ENCODE results near the gene CDYL2.

CDYL2 gene

DNA sequence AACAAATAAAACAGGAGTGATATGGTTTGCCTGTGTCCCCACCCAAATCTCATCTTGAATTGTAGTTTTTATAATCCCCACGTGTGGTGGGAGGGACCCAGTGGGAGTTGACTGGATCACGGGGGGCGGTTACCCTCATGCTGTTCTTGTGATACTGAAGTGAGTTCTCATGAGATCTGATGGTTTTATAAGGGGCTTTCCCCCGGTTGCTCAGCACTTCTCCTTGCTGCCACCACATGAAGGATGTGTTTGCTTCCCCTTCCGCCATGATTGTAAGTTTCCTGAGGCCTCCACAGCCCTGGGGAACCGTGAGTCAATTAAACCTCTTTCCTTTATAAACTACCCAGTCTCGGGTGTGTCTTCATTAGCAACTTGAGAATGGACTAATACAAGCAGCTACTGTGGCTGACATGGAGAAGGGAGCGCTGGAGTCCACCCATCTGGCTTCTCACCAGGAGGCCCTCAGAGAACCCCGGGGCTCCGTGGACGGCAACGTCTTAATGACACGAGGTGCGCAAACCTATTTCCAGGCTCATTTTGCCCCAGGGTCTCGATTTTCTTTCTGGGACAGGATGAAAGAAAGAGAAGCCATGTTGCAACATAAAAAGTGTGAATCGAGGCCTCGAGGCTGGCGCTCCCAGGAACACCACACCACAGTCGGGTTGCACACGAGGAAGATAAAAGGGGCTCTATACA, 134.1 kb downstream of the CDYL2 start:
- no peak overlapping the region for H2BK5ac ChIP-seq (ENCODE audit: low read depth, low read length, poor library complexity)
- WGBS (ENCODE audit: extremely low coverage, insufficient coverage, insufficient read length): no CpG with 5 or more reads among the region's 20 CpGs
- no peak overlapping the region for H3K4ac ChIP-seq (ENCODE audit: low read depth, low read length)
- H3K27ac ChIP-seq (ENCODE audit: low read depth, low read length): no peak overlapping the region
- no peak overlapping the region for H3K9ac ChIP-seq (ENCODE audit: low read length)
- no peak overlapping the region for H4K12ac ChIP-seq (ENCODE audit: low read depth, low read length)
- H2BK12ac ChIP-seq (ENCODE audit: low read length): no peak overlapping the region
- H3K9me3 ChIP-seq (ENCODE audit: insufficient read depth, low read depth, low read length): peaks cover 3% of the 10 kb centered on the region
- no peak overlapping the region for H3K4me3 ChIP-seq (ENCODE audit: low read depth, low read length)
- no peak overlapping the region for H3K14ac ChIP-seq (ENCODE audit: low read length)
- no peak overlapping the region for H3K4me2 ChIP-seq (ENCODE audit: low read length)
- DNase-seq: no peak
- no peak overlapping the region for H2AFZ ChIP-seq (ENCODE audit: insufficient read depth, low read length, poor library complexity)
- no peak overlapping the region for H2BK120ac ChIP-seq (ENCODE audit: insufficient read depth, low read length, poor library complexity)
- H4K91ac ChIP-seq (ENCODE audit: low read depth, low read length): no peak overlapping the region
- H3K4me1 ChIP-seq (ENCODE audit: control insufficient read depth in 1 of 2, insufficient read depth in 2 of 2, low read length in 2 of 2): no peaks in the 10 kb centered on the region
- H3K36me3 ChIP-seq (ENCODE audit: control insufficient read depth in 1 of 2, insufficient read depth in 2 of 2, low read length in 2 of 2): no peaks in the 10 kb centered on the region
- H3K23ac ChIP-seq (ENCODE audit: low read length): no peak overlapping the region
- H4K8ac ChIP-seq (ENCODE audit: low read depth, low read length): no peak overlapping the region
- no peak overlapping the region for H3K18ac ChIP-seq (ENCODE audit: low read length)
- no peak overlapping the region for H2AK5ac ChIP-seq (ENCODE audit: low read length)
- H3K79me2 ChIP-seq (ENCODE audit: control insufficient read depth, insufficient read depth, low read length, poor library complexity): no peaks in the 10 kb centered on the region
- H3K27me3 ChIP-seq (ENCODE audit: insufficient read depth, low read length): no peaks in the 10 kb centered on the region
- no peaks in the 10 kb centered on the region for H3K79me1 ChIP-seq (ENCODE audit: low read length)

GRCh38 chr16:80669673-80670072, 134.7 kb downstream of the CDYL2 start:
- no peaks in the 10 kb centered on the region for H3K79me2 ChIP-seq (ENCODE audit: control insufficient read depth, insufficient read depth, low read length, poor library complexity)
- H3K14ac ChIP-seq (ENCODE audit: low read length): no peak overlapping the region
- DNase-seq: no peak
- H3K18ac ChIP-seq (ENCODE audit: low read length): no peak overlapping the region
- no peak overlapping the region for H4K12ac ChIP-seq (ENCODE audit: low read depth, low read length)
- no peaks in the 10 kb centered on the region for H3K27me3 ChIP-seq (ENCODE audit: insufficient read depth, low read length)
- no peak overlapping the region for H2BK120ac ChIP-seq (ENCODE audit: insufficient read depth, low read length, poor library complexity)
- H3K4me2 ChIP-seq (ENCODE audit: low read length): no peak overlapping the region
- no peak overlapping the region for H3K23ac ChIP-seq (ENCODE audit: low read length)
- WGBS (ENCODE audit: extremely low coverage, insufficient coverage, insufficient read length): no CpG with 5 or more reads among the region's 6 CpGs
- no peak overlapping the region for H4K8ac ChIP-seq (ENCODE audit: low read depth, low read length)
- no peaks in the 10 kb centered on the region for H3K4me1 ChIP-seq (ENCODE audit: control insufficient read depth in 1 of 2, insufficient read depth in 2 of 2, low read length in 2 of 2)
- H2AFZ ChIP-seq (ENCODE audit: insufficient read depth, low read length, poor library complexity): no peak overlapping the region
- peaks cover 3% of the 10 kb centered on the region for H3K9me3 ChIP-seq (ENCODE audit: insufficient read depth, low read depth, low read length)
- no peak overlapping the region for H3K4me3 ChIP-seq (ENCODE audit: low read depth, low read length)
- H3K79me1 ChIP-seq (ENCODE audit: low read length): no peaks in the 10 kb centered on the region
- no peak overlapping the region for H2BK12ac ChIP-seq (ENCODE audit: low read length)
- H3K9ac ChIP-seq (ENCODE audit: low read length): no peak overlapping the region
- no peak overlapping the region for H3K4ac ChIP-seq (ENCODE audit: low read depth, low read length)
- no peak overlapping the region for H4K91ac ChIP-seq (ENCODE audit: low read depth, low read length)
- no peak overlapping the region for H2BK5ac ChIP-seq (ENCODE audit: low read depth, low read length, poor library complexity)
- no peaks in the 10 kb centered on the region for H3K36me3 ChIP-seq (ENCODE audit: control insufficient read depth in 1 of 2, insufficient read depth in 2 of 2, low read length in 2 of 2)
- no peak overlapping the region for H3K27ac ChIP-seq (ENCODE audit: low read depth, low read length)
- H2AK5ac ChIP-seq (ENCODE audit: low read length): no peak overlapping the region

GRCh38 chr16:80667925-80668324, 136.5 kb downstream of the CDYL2 start:
- H3K36me3 ChIP-seq (ENCODE audit: control insufficient read depth in 1 of 2, insufficient read depth in 2 of 2, low read length in 2 of 2): no peaks in the 10 kb centered on the region
- no peak overlapping the region for H4K8ac ChIP-seq (ENCODE audit: low read depth, low read length)
- no peak overlapping the region for H2BK5ac ChIP-seq (ENCODE audit: low read depth, low read length, poor library complexity)
- H2AK5ac ChIP-seq (ENCODE audit: low read length): no peak overlapping the region
- H3K4me1 ChIP-seq (ENCODE audit: control insufficient read depth in 1 of 2, insufficient read depth in 2 of 2, low read length in 2 of 2): no peaks in the 10 kb centered on the region
- H3K4me2 ChIP-seq (ENCODE audit: low read length): no peak overlapping the region
- no CpG with 5 or more reads among the region's 6 CpGs for WGBS (ENCODE audit: extremely low coverage, insufficient coverage, insufficient read length)
- no peak overlapping the region for H3K23ac ChIP-seq (ENCODE audit: low read length)
- H2BK120ac ChIP-seq (ENCODE audit: insufficient read depth, low read length, poor library complexity): no peak overlapping the region
- no peaks in the 10 kb centered on the region for H3K27me3 ChIP-seq (ENCODE audit: insufficient read depth, low read length)
- no peak overlapping the region for H3K4ac ChIP-seq (ENCODE audit: low read depth, low read length)
- H3K14ac ChIP-seq (ENCODE audit: low read length): no peak overlapping the region
- H3K4me3 ChIP-seq (ENCODE audit: low read depth, low read length): no peak overlapping the region
- H2AFZ ChIP-seq (ENCODE audit: insufficient read depth, low read length, poor library complexity): no peak overlapping the region
- H3K79me1 ChIP-seq (ENCODE audit: low read length): no peaks in the 10 kb centered on the region
- H3K27ac ChIP-seq (ENCODE audit: low read depth, low read length): no peak overlapping the region
- H2BK12ac ChIP-seq (ENCODE audit: low read length): no peak overlapping the region
- no peak overlapping the region for H3K9ac ChIP-seq (ENCODE audit: low read length)
- no peak overlapping the region for H4K91ac ChIP-seq (ENCODE audit: low read depth, low read length)
- H3K9me3 ChIP-seq (ENCODE audit: insufficient read depth, low read depth, low read length): peaks cover 3% of the 10 kb centered on the region
- DNase-seq: no peak
- H3K18ac ChIP-seq (ENCODE audit: low read length): no peak overlapping the region
- no peaks in the 10 kb centered on the region for H3K79me2 ChIP-seq (ENCODE audit: control insufficient read depth, insufficient read depth, low read length, poor library complexity)
- H4K12ac ChIP-seq (ENCODE audit: low read depth, low read length): no peak overlapping the region

DNA sequence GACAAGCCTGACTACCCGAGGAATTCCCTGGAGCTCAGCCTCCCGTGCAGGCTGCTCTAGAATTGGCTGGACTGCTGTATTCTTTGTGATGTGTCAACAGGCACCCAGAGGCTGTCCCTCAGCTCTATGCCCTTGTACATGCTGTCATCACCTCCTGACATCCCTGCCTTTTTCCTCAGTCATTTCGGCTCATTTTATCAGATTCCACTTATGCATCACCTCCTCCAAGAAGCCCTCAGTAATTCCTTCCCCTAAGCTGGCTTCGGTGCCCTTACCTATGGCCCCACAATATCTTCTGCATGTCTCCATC, 137.2 kb downstream of the CDYL2 start:
- Histone ChIP-seq H3K18ac (ENCODE audit: low read length) (no peak overlapping the region), H3K27me3 (ENCODE audit: insufficient read depth, low read length) (no peaks in the 10 kb centered on the region), H4K8ac (ENCODE audit: low read depth, low read length) (no peak overlapping the region), H3K4me2 (ENCODE audit: low read length) (no peak overlapping the region), H3K23ac (ENCODE audit: low read length) (no peak overlapping the region), H2BK5ac (ENCODE audit: low read depth, low read length, poor library complexity) (no peak overlapping the region), H3K4ac (ENCODE audit: low read depth, low read length) (no peak overlapping the region), H3K4me3 (ENCODE audit: low read depth, low read length) (no peak overlapping the region), H4K12ac (ENCODE audit: low read depth, low read length) (no peak overlapping the region), H3K36me3 (ENCODE audit: control insufficient read depth in 1 of 2, insufficient read depth in 2 of 2, low read length in 2 of 2) (no peaks in the 10 kb centered on the region), H2BK12ac (ENCODE audit: low read length) (no peak overlapping the region), H3K4me1 (ENCODE audit: control insufficient read depth in 1 of 2, insufficient read depth in 2 of 2, low read length in 2 of 2) (no peaks in the 10 kb centered on the region), H4K91ac (ENCODE audit: low read depth, low read length) (no peak overlapping the region), H3K14ac (ENCODE audit: low read length) (no peak overlapping the region), H3K27ac (ENCODE audit: low read depth, low read length) (no peak overlapping the region), H3K9me3 (ENCODE audit: insufficient read depth, low read depth, low read length) (peaks cover 3% of the 10 kb centered on the region), H3K79me2 (ENCODE audit: control insufficient read depth, insufficient read depth, low read length, poor library complexity) (no peaks in the 10 kb centered on the region), H3K79me1 (ENCODE audit: low read length) (no peaks in the 10 kb centered on the region), H3K9ac (ENCODE audit: low read length) (no peak overlapping the region), H2BK120ac (ENCODE audit: insufficient read depth, low read length, poor library complexity) (no peak overlapping the region), H2AK5ac (ENCODE audit: low read length) (no peak overlapping the region), H2AFZ (ENCODE audit: insufficient read depth, low read length, poor library complexity) (no peak overlapping the region)
- no CpG with 5 or more reads among the region's 4 CpGs for WGBS (ENCODE audit: extremely low coverage, insufficient coverage, insufficient read length)
- DNase-seq: no peak
